Brain microvascular endothelial cell (primary cell): ENCODE data around the gene DOK1.
A peak's percentile ranks its signal among the peaks of the same experiment; 100 is the strongest.

Experiments
- DNase-seq: peaks from one replicate; pipeline ENCODE4 v3.0.0-alpha.2; 2020
- H3K27ac ChIP-seq: fragments of 250-450 bp; sonication (Bioruptor Pico); 2 replicates; pipeline ENCODE4 v1.5.1; 2020; ENCODE audit warnings: mild to moderate bottlenecking, moderate library complexity
- H3K27me3 ChIP-seq: fragments of 250-450 bp; sonication (Bioruptor Pico); replicated peaks from 2 replicates; pipeline ENCODE4 v1.5.1; 2020; ENCODE audit warnings: mild to moderate bottlenecking
- H3K36me3 ChIP-seq: fragments of 250-450 bp; sonication (Bioruptor Pico); replicated peaks from 2 replicates; pipeline ENCODE4 v1.5.1; 2020; ENCODE audit warnings: mild to moderate bottlenecking
- H3K4me3 ChIP-seq: 2 replicates; pipeline ENCODE4 v1.5.1; 2011; ENCODE audit warnings: low read depth, mild to moderate bottlenecking, control low read depth, low read length, moderate library complexity
- in situ Hi-C: cut with HindIII; loops from 2 replicates; pipeline ENCODE4 v1.10.0; 2017; ENCODE audit warnings: low sequenced_read_pairs, low pct_ligation_motif_present
- TF ChIP-seq, protein P1 (sequence below): IDR thresholded peaks from 2 replicates; pipeline ENCODE4 v1.5.1; 2011; ENCODE audit warnings: low read depth, mild to moderate bottlenecking, moderate library complexity, low read length, control low read depth, inconsistent platforms; ENCODE audit errors: missing control alignments

DOK1 gene

DNA sequence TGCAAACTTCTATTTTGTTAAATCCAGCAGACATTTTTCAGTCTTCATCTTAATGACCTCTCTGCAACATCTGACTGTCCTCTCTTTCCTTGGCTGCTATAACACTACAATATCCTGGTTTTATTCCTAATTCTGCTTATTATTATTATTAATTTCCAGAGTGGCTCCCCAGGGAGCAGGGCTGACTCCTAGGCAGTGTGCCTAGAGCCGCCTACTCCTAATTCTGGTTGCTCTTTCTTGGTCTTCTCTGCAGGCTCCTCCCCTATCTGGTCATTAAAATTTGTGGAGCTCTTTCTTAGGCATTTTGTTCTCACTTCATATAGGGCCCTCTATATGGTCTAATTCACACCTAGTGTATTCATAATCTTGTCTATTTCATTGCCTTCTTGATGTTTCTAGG, 11.5 kb upstream of the DOK1 start:
- in situ Hi-C loops = no loop called here
- TF ChIP-seq, protein P1, sequence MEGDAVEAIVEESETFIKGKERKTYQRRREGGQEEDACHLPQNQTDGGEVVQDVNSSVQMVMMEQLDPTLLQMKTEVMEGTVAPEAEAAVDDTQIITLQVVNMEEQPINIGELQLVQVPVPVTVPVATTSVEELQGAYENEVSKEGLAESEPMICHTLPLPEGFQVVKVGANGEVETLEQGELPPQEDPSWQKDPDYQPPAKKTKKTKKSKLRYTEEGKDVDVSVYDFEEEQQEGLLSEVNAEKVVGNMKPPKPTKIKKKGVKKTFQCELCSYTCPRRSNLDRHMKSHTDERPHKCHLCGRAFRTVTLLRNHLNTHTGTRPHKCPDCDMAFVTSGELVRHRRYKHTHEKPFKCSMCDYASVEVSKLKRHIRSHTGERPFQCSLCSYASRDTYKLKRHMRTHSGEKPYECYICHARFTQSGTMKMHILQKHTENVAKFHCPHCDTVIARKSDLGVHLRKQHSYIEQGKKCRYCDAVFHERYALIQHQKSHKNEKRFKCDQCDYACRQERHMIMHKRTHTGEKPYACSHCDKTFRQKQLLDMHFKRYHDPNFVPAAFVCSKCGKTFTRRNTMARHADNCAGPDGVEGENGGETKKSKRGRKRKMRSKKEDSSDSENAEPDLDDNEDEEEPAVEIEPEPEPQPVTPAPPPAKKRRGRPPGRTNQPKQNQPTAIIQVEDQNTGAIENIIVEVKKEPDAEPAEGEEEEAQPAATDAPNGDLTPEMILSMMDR = no peak
- DNase-seq = no peak
- Histone ChIP-seq H3K4me3 (no peak overlapping the region), H3K36me3 (no peaks in the 10 kb centered on the region), H3K27me3 (no peaks in the 10 kb centered on the region), H3K27ac (no peak overlapping the region)

DNA sequence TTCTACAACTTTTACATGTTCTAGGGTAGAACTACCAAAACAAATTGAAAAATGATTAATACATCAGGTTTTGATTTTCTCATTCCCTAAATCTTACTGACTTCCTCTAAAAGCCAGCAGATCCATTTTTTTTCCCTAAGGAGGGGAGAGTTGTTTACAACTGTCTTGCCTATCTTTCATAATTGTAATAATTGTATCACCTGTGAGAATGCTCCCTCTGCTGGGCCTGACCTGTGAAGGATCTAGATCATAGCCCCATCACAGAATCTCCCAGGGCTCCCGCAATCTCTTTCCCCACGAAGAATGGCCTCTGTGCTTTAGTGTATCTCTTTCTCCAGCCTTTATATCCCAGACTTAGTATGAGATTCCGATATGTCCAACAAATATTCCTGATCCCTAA, 9.9 kb upstream of the DOK1 start:
- DNase-seq = no peak
- TF ChIP-seq, protein P1 = peak; percentile 38
- in situ Hi-C loops = no loop called here
- Histone ChIP-seq H3K27me3 (no peaks in the 10 kb centered on the region), H3K4me3 (no peak overlapping the region), H3K36me3 (no peaks in the 10 kb centered on the region), H3K27ac (no peak overlapping the region)

DNA sequence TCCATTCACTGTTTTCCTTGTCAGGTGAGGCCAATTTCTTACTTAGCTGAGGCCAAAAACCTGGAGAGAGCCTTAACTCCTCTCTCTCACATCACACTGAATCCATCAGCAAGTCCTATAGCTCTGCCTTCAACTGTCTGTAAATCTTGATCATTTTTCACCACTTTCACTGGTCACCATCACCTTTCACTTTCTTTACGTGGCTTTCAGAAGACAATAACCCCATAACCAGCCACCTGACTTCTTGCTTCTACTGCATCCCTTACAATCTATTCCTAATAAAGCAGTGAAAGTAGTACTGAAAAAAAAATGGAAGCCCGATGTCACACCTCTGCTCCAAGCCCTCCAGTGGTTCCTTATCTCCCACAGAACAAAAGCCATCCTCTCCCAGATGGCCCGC, 8.5 kb upstream of the DOK1 start:
- in situ Hi-C loops = no loop called here
- Histone ChIP-seq H3K36me3 (no peaks in the 10 kb centered on the region), H3K27ac (no peak overlapping the region), H3K27me3 (no peaks in the 10 kb centered on the region), H3K4me3 (no peak overlapping the region)
- no peak for DNase-seq
- TF ChIP-seq, protein P1 = no peak

DNA sequence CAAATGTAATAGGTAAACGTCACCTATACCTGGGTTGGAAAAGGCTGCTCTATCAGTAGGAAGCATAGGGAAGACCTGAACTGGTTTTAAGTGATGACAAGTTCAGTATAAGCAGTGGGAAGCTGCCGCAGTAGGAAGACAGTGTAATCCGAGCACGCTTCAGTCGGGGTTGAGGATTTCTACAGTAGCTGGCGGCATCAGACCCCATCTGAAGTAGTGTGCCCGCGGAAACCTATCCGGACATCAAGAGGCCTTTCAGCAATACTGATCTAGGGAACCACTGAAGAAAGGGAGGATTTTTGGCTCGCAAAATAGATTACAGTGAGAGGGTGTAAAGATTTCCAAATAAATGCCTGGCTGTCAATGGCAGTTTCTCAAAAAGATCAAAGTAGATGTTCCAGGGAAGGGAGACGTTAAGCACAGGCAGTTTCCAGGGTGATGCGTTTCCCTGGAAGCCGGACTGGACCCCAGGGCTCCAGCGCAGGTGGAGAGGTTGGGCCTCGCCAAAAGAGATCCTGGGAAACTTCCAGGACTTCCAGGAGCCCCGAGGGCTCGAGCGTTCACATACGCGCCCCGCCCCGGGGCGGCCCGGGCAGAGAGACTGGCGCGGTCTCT, 6.1 kb upstream of the DOK1 start:
- TF ChIP-seq, protein P1 = no peak
- in situ Hi-C loops = no loop called here
- Histone ChIP-seq H3K27ac (peak overlapping the region; percentile 2), H3K4me3 (peak overlapping the region; percentile 64), H3K36me3 (no peaks in the 10 kb centered on the region), H3K27me3 (no peaks in the 10 kb centered on the region)
- no peak for DNase-seq

DNA sequence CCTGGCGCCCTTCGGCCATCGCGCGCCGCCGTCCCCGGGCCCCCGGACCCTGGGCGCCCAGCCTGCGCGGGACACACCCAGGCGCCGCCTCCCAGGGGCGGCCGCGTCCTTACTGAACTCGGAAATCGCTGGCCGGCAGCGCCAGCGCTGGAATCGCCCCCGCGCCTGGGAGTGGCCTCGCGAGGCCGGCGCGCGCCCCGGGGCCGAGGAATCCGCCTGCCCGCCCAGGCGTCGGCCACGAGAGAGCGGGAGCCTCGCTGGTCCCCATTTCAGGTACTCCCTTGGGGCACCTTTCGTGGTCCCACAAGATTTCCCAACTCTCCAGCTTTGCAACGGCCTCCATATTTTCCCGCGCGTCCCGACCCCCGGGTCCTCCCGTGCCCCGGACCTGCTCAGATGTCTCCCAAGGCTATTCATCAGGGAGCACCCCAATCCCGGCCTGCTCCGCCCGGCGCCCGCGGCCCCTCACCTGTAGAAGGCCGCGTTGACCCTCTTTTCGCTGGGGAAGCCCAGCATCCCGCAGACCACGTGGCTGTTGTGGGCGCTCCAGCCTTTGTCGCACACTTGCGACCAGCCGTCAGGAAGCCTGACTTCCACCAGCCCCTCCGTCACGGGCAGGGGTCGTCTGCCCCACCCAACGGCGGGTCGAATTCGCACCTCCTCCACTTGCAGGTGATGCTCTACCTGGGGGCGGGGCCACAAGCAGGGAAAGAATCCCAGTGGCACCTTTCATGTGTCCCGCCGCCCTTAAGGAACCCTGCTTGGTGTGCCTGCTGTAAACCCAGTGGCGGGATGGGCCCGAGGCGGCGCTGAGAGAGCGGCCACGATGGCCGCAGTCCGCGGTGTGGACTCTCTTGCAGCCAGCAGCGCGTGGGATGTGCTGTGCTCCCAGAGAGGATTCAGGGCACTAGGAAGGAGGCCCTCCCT, 5.4 kb upstream of the DOK1 start:
- H3K4me3 ChIP-seq = peak overlapping the region; percentile 64
- peak overlapping the region; percentile 2 for H3K27ac ChIP-seq
- peak; percentile 14 for DNase-seq

More for the DNA sequence above, 5.4 kb upstream of the DOK1 start:
- Histone ChIP-seq H3K36me3 (no peaks in the 10 kb centered on the region), H3K27me3 (no peaks in the 10 kb centered on the region)
- TF ChIP-seq, protein P1 = no peak
- in situ Hi-C loops = no loop called here
